ENCODE measurements around the gene NOS1AP. TPM values are rescaled to one million over a fixed set of nuclear protein-coding genes. Genes with fewer than 3 reads are reported as not detected.

Gene NOS1AP
- total and polyA plus RNA-seq, 8 donors: 0.25 to 13.8 (median 6.2) TPM

DNA sequence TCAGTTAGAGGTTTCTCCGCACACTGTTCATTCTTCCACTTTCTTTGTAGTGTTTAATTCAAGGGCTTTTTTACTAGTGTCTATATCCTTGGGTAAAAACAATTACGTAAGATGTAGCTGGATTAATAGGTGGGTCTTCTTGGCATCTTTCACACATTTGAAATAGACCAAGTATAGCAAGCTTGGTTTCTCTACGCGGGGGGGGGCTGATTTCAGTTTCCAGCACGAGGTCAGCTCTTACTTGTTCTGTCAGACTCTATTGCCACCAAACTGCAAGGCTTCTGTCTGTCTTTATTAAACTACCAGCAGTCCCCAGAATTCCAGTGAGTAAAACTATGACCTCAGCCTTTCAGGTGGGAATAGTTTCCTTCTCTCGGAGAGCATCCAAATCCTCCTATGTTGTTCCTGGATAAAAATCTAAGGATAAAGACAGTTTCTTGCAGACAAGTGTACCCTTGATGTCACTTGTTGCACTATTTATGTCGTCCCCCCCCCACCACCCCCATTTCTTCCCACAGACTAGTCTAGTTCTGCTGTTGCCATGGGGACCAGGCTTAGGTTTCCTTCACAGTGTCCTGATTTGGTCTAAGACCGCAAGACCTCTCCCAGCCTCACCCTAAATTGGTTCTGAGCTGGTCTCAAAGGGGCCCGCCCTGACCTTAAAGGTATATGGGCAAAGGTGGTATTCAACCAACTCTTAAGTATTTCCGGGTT is 290.2 kb downstream of the NOS1AP start:
- 82 to 90% (median 87%) methylated on average over 10 of the region's 10 CpGs for WGBS, 5 donors
- Histone ChIP-seq H3K36me3 (peaks cover 4 to 59% (median 26%) of the 10 kb centered on the region in 4 donors), H3K27ac (no peak overlapping the region), H3K9me3 (no peaks in the 10 kb centered on the region), H3K4me3 (no peak overlapping the region), H3K27me3 (no peaks in the 10 kb centered on the region), H3K4me1 (peaks cover 0 to 5% (median 0%) of the 10 kb centered on the region in 4 donors)
- intact Hi-C loops (cut with DNase I; ENCODE audit: low total_unique reads): no loop called here
- no peak for TF ChIP-seq POLR2AphosphoS5 (IDR thresholded peaks at IDR 0.05)
- TF ChIP-seq POLR2A (IDR thresholded peaks at IDR 0.05): no peak
- no peak for TF ChIP-seq CTCF (IDR thresholded peaks at IDR 0.05)
- TF ChIP-seq EP300 (IDR thresholded peaks at IDR 0.05): no peak
- DNase-seq: no peak

- Histone ChIP-seq H3K36me3 (peaks cover under 1 to 60% (median 25%) of the 10 kb centered on the region in 4 donors), H3K27me3 (no peaks in the 10 kb centered on the region), H3K4me1 (peaks cover 0 to 5% (median 0%) of the 10 kb centered on the region in 4 donors), H3K27ac (no peak overlapping the region), H3K4me3 (no peak overlapping the region), H3K9me3 (no peaks in the 10 kb centered on the region)
- no peak for DNase-seq
- WGBS, 5 donors: 50 to 80% (median 63%) methylated on average over 9 to 10 of the region's 10 CpGs
- intact Hi-C loops (cut with DNase I; ENCODE audit: low total_unique reads): no loop called here
- TF ChIP-seq EP300 (IDR thresholded peaks at IDR 0.05): no peak
- TF ChIP-seq CTCF (IDR thresholded peaks at IDR 0.05): no peak
- no peak for TF ChIP-seq POLR2AphosphoS5 (IDR thresholded peaks at IDR 0.05)
- TF ChIP-seq POLR2A (IDR thresholded peaks at IDR 0.05): no peak
Measured at GRCh38 chr1:162360237-162360873, 290.9 kb downstream of the NOS1AP start.

- Histone ChIP-seq H3K36me3 (peaks cover 0 to 56% (median 26%) of the 10 kb centered on the region in 4 donors), H3K27ac (no peak overlapping the region), H3K4me3 (no peak overlapping the region), H3K9me3 (no peaks in the 10 kb centered on the region), H3K27me3 (no peaks in the 10 kb centered on the region), H3K4me1 (peaks cover 0 to 5% (median 0%) of the 10 kb centered on the region in 4 donors)
- intact Hi-C loops (cut with DNase I; ENCODE audit: low total_unique reads): no loop called here
- no peak for DNase-seq
- WGBS, 5 donors: 89 to 100% (median 94%) methylated on average over 4 of the region's 4 CpGs
- no peak for TF ChIP-seq EP300 (IDR thresholded peaks at IDR 0.05)
- TF ChIP-seq POLR2A (IDR thresholded peaks at IDR 0.05): no peak
- no peak for TF ChIP-seq POLR2AphosphoS5 (IDR thresholded peaks at IDR 0.05)
- TF ChIP-seq CTCF (IDR thresholded peaks at IDR 0.05): no peak
Measured at GRCh38 chr1:162360874-162361260, 291.4 kb downstream of the NOS1AP start.

- TF ChIP-seq POLR2AphosphoS5 (IDR thresholded peaks at IDR 0.05): no peak
- no peak for TF ChIP-seq EP300 (IDR thresholded peaks at IDR 0.05)
- no peak for TF ChIP-seq CTCF (IDR thresholded peaks at IDR 0.05)
- TF ChIP-seq POLR2A (IDR thresholded peaks at IDR 0.05): no peak
- Histone ChIP-seq H3K36me3 (peaks cover 0 to 51% (median 23%) of the 10 kb centered on the region in 4 donors), H3K4me1 (peaks cover 0 to 5% (median 0%) of the 10 kb centered on the region in 4 donors), H3K4me3 (no peak overlapping the region), H3K27me3 (no peaks in the 10 kb centered on the region), H3K27ac (no peak overlapping the region), H3K9me3 (no peaks in the 10 kb centered on the region)
- intact Hi-C loops (cut with DNase I; ENCODE audit: low total_unique reads): no loop called here
- 87 to 97% (median 94%) methylated on average over 5 of the region's 5 CpGs for WGBS, 5 donors
- no peak for DNase-seq
Measured at GRCh38 chr1:162361349-162361748, 291.9 kb downstream of the NOS1AP start.

Measured in stomach (tissue), 9 donors.